GM23338 (cell line): ENCODE results near the gene GFI1B. TPM values are rescaled to one million over a fixed set of nuclear protein-coding genes. Genes with fewer than 3 reads are reported as not detected.
"Not testable (repeated sequence)": the region's sequence is repeated elsewhere in the genome, so short reads cannot be mapped to it uniquely, and the experiment has no call there.

ENCODE experiments used
- ATAC-seq: fragments of 200-7000 bp; cut with Tn5 transposase; 3 replicates; pipeline ENCODE4 v1.9.1; 2020
- DNase-seq: peaks from one replicate; pipeline ENCODE4 v3.0.0-alpha.2; 2015; ENCODE audit warnings: low spot score
- H2AFZ ChIP-seq: fragments of 200-600 bp; sonication (generic); 2 replicates; pipeline ENCODE4 v1.8.0; 2016; ENCODE audit warnings: antibody characterized with exemption, mild to moderate bottlenecking, moderate library complexity
- H3F3A ChIP-seq: fragments of 200-600 bp; sonication (generic); replicated peaks from 2 replicates; pipeline ENCODE4 v1.8.0; 2017; ENCODE audit warnings: antibody characterized with exemption, mixed run types, low read depth
- H3K27ac ChIP-seq: fragments of 200-600 bp; sonication (generic); 2 replicates; pipeline ENCODE4 v1.6.1; 2016; ENCODE audit warnings: low read depth
- H3K27me3 ChIP-seq: fragments of 200-600 bp; sonication (generic); 2 replicates; pipeline ENCODE4 v1.8.0; 2016; ENCODE audit warnings: mild to moderate bottlenecking, mixed run types, moderate library complexity; ENCODE audit not compliant: insufficient read depth
- H3K36me3 ChIP-seq: fragments of 200-600 bp; sonication (generic); 2 replicates; pipeline ENCODE4 v1.8.0; 2016; ENCODE audit warnings: mild to moderate bottlenecking; ENCODE audit not compliant: insufficient read depth
- H3K4me1 ChIP-seq: fragments of 200-600 bp; sonication (generic); 2 replicates; pipeline ENCODE4 v1.8.0; 2016; ENCODE audit warnings: mild to moderate bottlenecking, moderate library complexity; ENCODE audit not compliant: insufficient read depth
- H3K4me2 ChIP-seq: fragments of 200-600 bp; sonication (generic); 2 replicates; pipeline ENCODE4 v1.7.1; 2017; ENCODE audit warnings: mixed run types
- H3K4me3 ChIP-seq: fragments of 200-600 bp; sonication (generic); 2 replicates; pipeline ENCODE4 v1.6.1; 2016; ENCODE audit warnings: mixed run types
- H3K79me2 ChIP-seq: fragments of 200-600 bp; sonication (generic); replicated peaks from 2 replicates; pipeline ENCODE4 v1.8.0; 2017; ENCODE audit warnings: mild to moderate bottlenecking; ENCODE audit not compliant: insufficient read depth
- H3K9me2 ChIP-seq: fragments of 200-600 bp; sonication (generic); 2 replicates; pipeline ENCODE4 v1.8.0; 2017; ENCODE audit not compliant: insufficient read depth
- H4K20me1 ChIP-seq: fragments of 200-600 bp; sonication (generic); replicated peaks from 2 replicates; pipeline ENCODE4 v1.8.0; 2017; ENCODE audit warnings: mild to moderate bottlenecking; ENCODE audit not compliant: insufficient read depth
- H3K27ac Mint-ChIP-seq: 2 replicates; pipeline ENCODE4 v1.8.0; 2020; ENCODE audit warnings: inconsistent platforms, mild to moderate bottlenecking, moderate library complexity, mixed read lengths
- H3K27me3 Mint-ChIP-seq: 3 replicates; pipeline ENCODE4 v1.8.0; 2022; ENCODE audit warnings: low read depth, mild to moderate bottlenecking, moderate library complexity, mixed read lengths, inconsistent platforms; ENCODE audit not compliant: insufficient read depth, poor library complexity
- H3K36me3 Mint-ChIP-seq: 3 replicates; pipeline ENCODE4 v1.8.0; 2021; ENCODE audit warnings: low read depth, mild to moderate bottlenecking, inconsistent platforms, moderate library complexity, mixed read lengths
- H3K4me1 Mint-ChIP-seq: 3 replicates; pipeline ENCODE4 v1.8.0; 2020; ENCODE audit warnings: mild to moderate bottlenecking, inconsistent platforms, mixed read lengths
- H3K4me3 Mint-ChIP-seq: 3 replicates; pipeline ENCODE4 v1.8.0; 2021; ENCODE audit warnings: moderate library complexity, mild to moderate bottlenecking, inconsistent platforms, mixed read lengths
- H3K9me3 Mint-ChIP-seq: 3 replicates; pipeline ENCODE4 v1.8.0; 2020; ENCODE audit warnings: moderate library complexity, mild to moderate bottlenecking, inconsistent platforms, mixed read lengths
- POLR2AphosphoS5 ChIP-seq: IDR thresholded peaks from 2 replicates; pipeline ENCODE4 v1.6.1; 2016; ENCODE audit warnings: antibody characterized with exemption, low read depth
- ZNF331 ChIP-seq: fragments of 250-450 bp; sonication (Bioruptor Pico); IDR thresholded peaks from 2 replicates; pipeline ENCODE4 v1.5.0; 2020; ENCODE audit warnings: low read depth, mild to moderate bottlenecking, moderate library complexity
- polyA plus RNA-seq: library from polyadenylated mRNA; unstranded; fragments of >200 nt; fragmentation: Nextera tagmentation; extraction: Ambion mirVana; gene quantifications from 2 replicates; pipeline ENCODE4 v1.2.1, GENCODE V29; 2016
- total RNA-seq: library from RNA; depleted of rRNA; stranded (reverse); fragments of >200 nt; shearing (Covaris generic); gene quantifications from 2 replicates; pipeline ENCODE4 v1.2.3, GENCODE V29; 2014
- TF ChIP-seq, protein P1 (sequence below): IDR thresholded peaks from one replicate; pipeline ENCODE4 v1.6.1; 2018; ENCODE audit warnings: antibody characterized with exemption; ENCODE audit not compliant: unreplicated experiment
- TF ChIP-seq, protein P2 (sequence below), 2 experiments: fragments of 200-600 bp in 1 of 2; sonication (generic) in 1 of 2; conservative IDR thresholded peaks; 2 replicates each; pipeline versions ENCODE4 v1.5.1 to v1.6.1; 2016 to 2017; ENCODE audit warnings: antibody characterized with exemption in 2 of 2, low read depth in 2 of 2, mild to moderate bottlenecking in 2 of 2, moderate library complexity in 1 of 2

Gene GFI1B
- total and polyA plus RNA-seq, 2 experiments from 2014 or later, result 0.38 TPM; not detected in 1

DNA sequence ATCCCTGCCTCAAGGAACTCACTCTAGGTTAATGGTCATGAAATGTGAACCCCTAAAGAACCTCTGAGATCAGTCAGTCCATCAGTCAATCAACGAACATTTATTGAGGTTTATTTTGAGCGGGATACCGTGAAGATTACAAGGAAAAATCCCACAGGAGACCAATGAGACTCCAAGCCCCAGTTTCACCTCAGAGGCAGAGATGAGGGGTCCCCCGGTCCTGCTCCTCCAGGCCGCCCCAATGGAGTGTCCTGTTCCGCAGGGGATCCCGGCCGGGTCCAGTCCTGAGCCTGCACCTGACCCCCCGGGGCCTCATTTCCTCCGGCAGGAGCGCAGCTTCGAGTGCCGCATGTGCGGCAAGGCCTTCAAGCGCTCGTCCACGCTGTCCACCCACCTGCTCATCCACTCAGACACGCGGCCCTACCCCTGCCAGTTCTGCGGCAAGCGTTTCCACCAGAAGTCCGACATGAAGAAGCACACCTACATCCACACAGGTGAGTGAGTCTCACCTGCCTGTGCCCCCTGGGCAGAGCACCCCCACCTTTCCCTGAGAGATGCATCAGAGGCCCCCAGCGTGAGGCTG, 11.0 kb downstream of the GFI1B start:
- H3K4me3 ChIP-seq, result no peak overlapping the region
- no peaks in the 10 kb centered on the region for H4K20me1 ChIP-seq
- no peaks in the 10 kb centered on the region for H3K36me3 ChIP-seq
- TF ChIP-seq, protein P1, sequence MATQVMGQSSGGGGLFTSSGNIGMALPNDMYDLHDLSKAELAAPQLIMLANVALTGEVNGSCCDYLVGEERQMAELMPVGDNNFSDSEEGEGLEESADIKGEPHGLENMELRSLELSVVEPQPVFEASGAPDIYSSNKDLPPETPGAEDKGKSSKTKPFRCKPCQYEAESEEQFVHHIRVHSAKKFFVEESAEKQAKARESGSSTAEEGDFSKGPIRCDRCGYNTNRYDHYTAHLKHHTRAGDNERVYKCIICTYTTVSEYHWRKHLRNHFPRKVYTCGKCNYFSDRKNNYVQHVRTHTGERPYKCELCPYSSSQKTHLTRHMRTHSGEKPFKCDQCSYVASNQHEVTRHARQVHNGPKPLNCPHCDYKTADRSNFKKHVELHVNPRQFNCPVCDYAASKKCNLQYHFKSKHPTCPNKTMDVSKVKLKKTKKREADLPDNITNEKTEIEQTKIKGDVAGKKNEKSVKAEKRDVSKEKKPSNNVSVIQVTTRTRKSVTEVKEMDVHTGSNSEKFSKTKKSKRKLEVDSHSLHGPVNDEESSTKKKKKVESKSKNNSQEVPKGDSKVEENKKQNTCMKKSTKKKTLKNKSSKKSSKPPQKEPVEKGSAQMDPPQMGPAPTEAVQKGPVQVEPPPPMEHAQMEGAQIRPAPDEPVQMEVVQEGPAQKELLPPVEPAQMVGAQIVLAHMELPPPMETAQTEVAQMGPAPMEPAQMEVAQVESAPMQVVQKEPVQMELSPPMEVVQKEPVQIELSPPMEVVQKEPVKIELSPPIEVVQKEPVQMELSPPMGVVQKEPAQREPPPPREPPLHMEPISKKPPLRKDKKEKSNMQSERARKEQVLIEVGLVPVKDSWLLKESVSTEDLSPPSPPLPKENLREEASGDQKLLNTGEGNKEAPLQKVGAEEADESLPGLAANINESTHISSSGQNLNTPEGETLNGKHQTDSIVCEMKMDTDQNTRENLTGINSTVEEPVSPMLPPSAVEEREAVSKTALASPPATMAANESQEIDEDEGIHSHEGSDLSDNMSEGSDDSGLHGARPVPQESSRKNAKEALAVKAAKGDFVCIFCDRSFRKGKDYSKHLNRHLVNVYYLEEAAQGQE, result no peak
- TF ChIP-seq ZNF331 (no peak), POLR2AphosphoS5 (no peak)
- TF ChIP-seq, protein P2, sequence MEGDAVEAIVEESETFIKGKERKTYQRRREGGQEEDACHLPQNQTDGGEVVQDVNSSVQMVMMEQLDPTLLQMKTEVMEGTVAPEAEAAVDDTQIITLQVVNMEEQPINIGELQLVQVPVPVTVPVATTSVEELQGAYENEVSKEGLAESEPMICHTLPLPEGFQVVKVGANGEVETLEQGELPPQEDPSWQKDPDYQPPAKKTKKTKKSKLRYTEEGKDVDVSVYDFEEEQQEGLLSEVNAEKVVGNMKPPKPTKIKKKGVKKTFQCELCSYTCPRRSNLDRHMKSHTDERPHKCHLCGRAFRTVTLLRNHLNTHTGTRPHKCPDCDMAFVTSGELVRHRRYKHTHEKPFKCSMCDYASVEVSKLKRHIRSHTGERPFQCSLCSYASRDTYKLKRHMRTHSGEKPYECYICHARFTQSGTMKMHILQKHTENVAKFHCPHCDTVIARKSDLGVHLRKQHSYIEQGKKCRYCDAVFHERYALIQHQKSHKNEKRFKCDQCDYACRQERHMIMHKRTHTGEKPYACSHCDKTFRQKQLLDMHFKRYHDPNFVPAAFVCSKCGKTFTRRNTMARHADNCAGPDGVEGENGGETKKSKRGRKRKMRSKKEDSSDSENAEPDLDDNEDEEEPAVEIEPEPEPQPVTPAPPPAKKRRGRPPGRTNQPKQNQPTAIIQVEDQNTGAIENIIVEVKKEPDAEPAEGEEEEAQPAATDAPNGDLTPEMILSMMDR (conservative IDR thresholded peaks at IDR 0.05; ENCODE audit: low read depth in 2 of 2), result no peak
- ATAC-seq, result no peak
- no peaks in the 10 kb centered on the region for H3K27me3 ChIP-seq
- Mint-ChIP-seq H3K36me3 (no peaks in the 10 kb centered on the region; the same call in 2 of the 3 replicates), H3K4me1 (peaks cover 22% of the 10 kb centered on the region), H3K27ac (no peak overlapping the region), H3K27me3 (peaks cover 23% of the 10 kb centered on the region), H3K4me3 (no peak overlapping the region), H3K9me3 (no peaks in the 10 kb centered on the region)
- H3K9me2 ChIP-seq, result no peaks in the 10 kb centered on the region
- no peak for DNase-seq
- H3K4me2 ChIP-seq, result no peak overlapping the region
- H3K79me2 ChIP-seq, result no peaks in the 10 kb centered on the region
- no peak overlapping the region for H2AFZ ChIP-seq
- no peak overlapping the region for H3K27ac ChIP-seq
- peaks cover 12% of the 10 kb centered on the region; the same call in 1 of the 2 replicates for H3K4me1 ChIP-seq
- no peaks in the 10 kb centered on the region for H3F3A ChIP-seq

DNA sequence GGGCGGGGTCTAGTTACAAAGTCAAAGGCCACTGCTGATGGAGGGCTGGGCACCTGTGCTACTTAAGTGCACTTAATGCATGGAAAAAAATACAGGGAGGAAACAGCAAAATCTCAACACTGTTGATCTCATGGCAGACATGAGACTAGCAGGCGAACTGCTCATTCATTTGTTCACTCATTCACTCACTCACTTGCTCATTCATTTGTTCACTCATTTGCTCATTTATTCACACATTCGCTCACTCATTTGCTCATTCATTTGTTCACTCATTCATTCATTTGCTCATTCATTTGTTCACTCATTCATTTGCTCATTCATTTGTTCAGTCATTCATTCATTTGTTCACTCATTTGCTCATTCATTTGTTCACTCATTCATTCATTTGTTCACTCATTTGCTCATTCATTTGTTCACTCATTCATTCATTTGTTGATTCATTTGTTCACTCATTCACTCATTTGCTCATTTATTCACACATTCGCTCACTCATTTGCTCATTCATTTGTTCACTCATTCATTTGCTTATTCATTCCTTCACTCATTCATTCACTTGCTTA, 11.6 kb downstream of the GFI1B start:
- not testable (repeated sequence) for H3K36me3 ChIP-seq, H3K9me3 Mint-ChIP-seq, H3K27ac ChIP-seq, H3K4me3 Mint-ChIP-seq, H3K4me2 ChIP-seq, H3K4me3 ChIP-seq, ATAC-seq, H4K20me1 ChIP-seq, H3K9me2 ChIP-seq, H3K27ac Mint-ChIP-seq, H3K36me3 Mint-ChIP-seq, H3K79me2 ChIP-seq, H3F3A ChIP-seq, H2AFZ ChIP-seq, H3K27me3 ChIP-seq
- Mint-ChIP-seq H3K4me1 (peaks cover 28% of the 10 kb centered on the region), H3K27me3 (peaks cover 23% of the 10 kb centered on the region)
- H3K4me1 ChIP-seq, result peaks cover 13% of the 10 kb centered on the region; the same call in 1 of the 2 replicates
- DNase-seq, result peak; percentile 25
